CD4-positive, alpha-beta T cell treated with Interleukin-15 for 4 hours (primary cell): ENCODE measurements around the gene EPHB2.

ENCODE experiments used
- DNase-seq: peaks from one replicate; pipeline ENCODE4 v3.0.0-alpha.2; 2020; ENCODE audit warnings: low spot score

EPHB2 gene

GRCh38 chr1:22780696-22781095 is 70.1 kb downstream of the EPHB2 start:
- no peak for DNase-seq

- DNase-seq, result no peak
Measured at GRCh38 chr1:22781483-22781882, 70.8 kb downstream of the EPHB2 start.

- DNase-seq, result no peak
Measured at GRCh38 chr1:22782406-22782805, 71.8 kb downstream of the EPHB2 start.

GRCh38 chr1:22784317-22784716 is 73.7 kb downstream of the EPHB2 start:
- no peak for DNase-seq

GRCh38 chr1:22784737-22785136 is 74.1 kb downstream of the EPHB2 start:
- no peak for DNase-seq

- DNase-seq, result no peak
Measured at GRCh38 chr1:22786101-22786500, 75.5 kb downstream of the EPHB2 start.

- DNase-seq, result no peak
Measured at GRCh38 chr1:22786719-22787489, 76.3 kb downstream of the EPHB2 start.

GRCh38 chr1:22787636-22788035 is 77.0 kb downstream of the EPHB2 start:
- no peak for DNase-seq

GRCh38 chr1:22788254-22788661 is 77.6 kb downstream of the EPHB2 start:
- no peak for DNase-seq

- no peak for DNase-seq
Measured at GRCh38 chr1:22789356-22789994, 78.8 kb downstream of the EPHB2 start.

- DNase-seq, result no peak
Measured at GRCh38 chr1:22790232-22791008, 79.8 kb downstream of the EPHB2 start.

GRCh38 chr1:22791831-22792347 is 81.2 kb downstream of the EPHB2 start:
- no peak for DNase-seq

- no peak for DNase-seq
Measured at GRCh38 chr1:22792396-22793160, 81.9 kb downstream of the EPHB2 start.

- no peak for DNase-seq
Measured at GRCh38 chr1:22793647-22794046, 83.0 kb downstream of the EPHB2 start.

GRCh38 chr1:22794647-22795365 is 84.2 kb downstream of the EPHB2 start:
- no peak for DNase-seq

- DNase-seq, result no peak
Measured at GRCh38 chr1:22795366-22795714, 84.7 kb downstream of the EPHB2 start.

- DNase-seq, result no peak
Measured at GRCh38 chr1:22796642-22797041, 86.0 kb downstream of the EPHB2 start.

GRCh38 chr1:22798083-22798482 is 87.4 kb downstream of the EPHB2 start:
- DNase-seq, result no peak

- no peak for DNase-seq
Measured at GRCh38 chr1:22799971-22800370, 89.3 kb downstream of the EPHB2 start.

GRCh38 chr1:22800629-22801028 is 90.0 kb downstream of the EPHB2 start:
- no peak for DNase-seq

- DNase-seq, result no peak
Measured at GRCh38 chr1:22801347-22801746, 90.7 kb downstream of the EPHB2 start.
